Mesendoderm (in vitro differentiated cells): ENCODE measurements around the gene KIF22. TPM values are rescaled to one million over a fixed set of nuclear protein-coding genes. Genes with fewer than 3 reads are reported as not detected.

Source experiments
- DNase-seq: peaks from one replicate; pipeline ENCODE4 v3.0.0; 2013
- H2AK5ac ChIP-seq: 2 replicates; pipeline ENCODE4 v1.6.1; 2013; ENCODE audit warnings: low read length, inconsistent platforms
- H2BK120ac ChIP-seq: 2 replicates; pipeline ENCODE4 v1.6.1; 2013; ENCODE audit warnings: low read depth, mild to moderate bottlenecking, low read length, moderate library complexity, mixed read lengths
- H2BK15ac ChIP-seq: replicated peaks from 2 replicates; pipeline ENCODE4 v1.6.1; 2013; ENCODE audit warnings: low read depth, mild to moderate bottlenecking, moderate library complexity
- H2BK5ac ChIP-seq: 2 replicates; pipeline ENCODE4 v1.6.1; 2013; ENCODE audit warnings: low read length, inconsistent platforms
- H3K18ac ChIP-seq: 2 replicates; pipeline ENCODE4 v1.6.1; 2013; ENCODE audit warnings: mild to moderate bottlenecking, low read length, mixed read lengths
- H3K23ac ChIP-seq: one replicate; pipeline ENCODE4 v1.6.1; 2013; ENCODE audit warnings: low read length
- H3K27ac ChIP-seq: 2 replicates; pipeline ENCODE4 v1.5.1; 2013; ENCODE audit warnings: low read depth, mild to moderate bottlenecking, inconsistent platforms, low read length, moderate library complexity
- H3K27me3 ChIP-seq: 2 replicates; pipeline ENCODE4 v1.6.1; 2013; ENCODE audit warnings: low read length, control low read depth, mild to moderate bottlenecking, inconsistent platforms; ENCODE audit not compliant: insufficient read depth, poor library complexity
- H3K36me3 ChIP-seq: 2 replicates; pipeline ENCODE4 v1.6.1; 2013; ENCODE audit warnings: low read length, inconsistent platforms; ENCODE audit not compliant: control insufficient read depth, insufficient read depth
- H3K4ac ChIP-seq: one replicate; pipeline ENCODE4 v1.6.1; 2013; ENCODE audit warnings: low read depth, mild to moderate bottlenecking, low read length, moderate library complexity
- H3K4me1 ChIP-seq: 2 replicates; pipeline ENCODE4 v1.6.1; 2013; ENCODE audit warnings: low read depth, low read length, inconsistent platforms; ENCODE audit not compliant: control insufficient read depth
- H3K4me2 ChIP-seq: 2 replicates; pipeline ENCODE4 v1.6.1; 2013; ENCODE audit warnings: low read length
- H3K4me3 ChIP-seq: 2 replicates; pipeline ENCODE4 v1.5.1; 2013; ENCODE audit warnings: mild to moderate bottlenecking, low read length
- H3K56ac ChIP-seq: one replicate; pipeline ENCODE4 v1.6.1; 2013; ENCODE audit warnings: low read length
- H3K79me1 ChIP-seq: 2 replicates; pipeline ENCODE4 v1.6.1; 2013; ENCODE audit warnings: low read length, inconsistent platforms
- H3K79me2 ChIP-seq: 2 replicates; pipeline ENCODE4 v1.6.1; 2013; ENCODE audit warnings: mild to moderate bottlenecking, low read length; ENCODE audit not compliant: control insufficient read depth, insufficient read depth
- H3K9ac ChIP-seq: 2 replicates; pipeline ENCODE4 v1.6.1; 2013; ENCODE audit warnings: low read length, inconsistent platforms
- H4K5ac ChIP-seq: one replicate; pipeline ENCODE4 v1.6.1; 2013; ENCODE audit warnings: low read length
- H4K8ac ChIP-seq: one replicate; pipeline ENCODE4 v1.6.1; 2013; ENCODE audit warnings: low read depth, mild to moderate bottlenecking, control low read depth, low read length, moderate library complexity
- WGBS: extraction: QIAGEN DNeasy Blood & Tissue Kit; methylation state at CpG from one replicate; pipeline ENCODE4 v1.1.7; 2013; ENCODE audit warnings: low lambda C conversion rate, missing lambda C conversion rate; ENCODE audit not compliant: insufficient coverage; ENCODE audit errors: extremely low coverage; 5-methylcytosine and 5-hydroxymethylcytosine counted together
- polyA plus RNA-seq, 2 experiments: library from polyadenylated mRNA; stranded (reverse); fragments of 200-250 nt; gene quantifications; one replicate each; pipeline ENCODE4 v1.2.3, GENCODE V29; 2013

KIF22 gene
- polyA plus RNA-seq (2013, experiment 1 of 2): 74.0 TPM
- 75.7 TPM for polyA plus RNA-seq (2013, experiment 2 of 2)

GRCh38 chr16:29790183-29790948, at the start of gene KIF22:
Gene KIF22 (plus strand): TSS chr16:29790751. CDS start chr16:29790760, 9 bp downstream.
- Histone ChIP-seq H2BK15ac (no peak within 1 kb of the TSS), H3K27me3 (no peaks in the 10 kb centered on the region), H3K4ac (peak within 1 kb of the TSS; percentile 91), H4K8ac (no peak within 1 kb of the TSS), H3K27ac (peak within 1 kb of the TSS; percentile 22), H2BK5ac (peak within 1 kb of the TSS; percentile 69), H3K56ac (peak within 1 kb of the TSS; percentile 97), H3K23ac (peak within 1 kb of the TSS; percentile 97), H3K9ac (peak within 1 kb of the TSS; percentile 97), H3K36me3 (peaks cover 2% of the 10 kb centered on the region), H3K79me2 (peaks cover 46% of the 10 kb centered on the region), H3K4me2 (peak within 1 kb of the TSS; percentile 93), H2AK5ac (peak within 1 kb of the TSS; percentile 88), H3K4me1 (peaks cover 12% of the 10 kb centered on the region), H3K4me3 (peak within 1 kb of the TSS; percentile 96), H3K18ac (peak within 1 kb of the TSS; percentile 35), H4K5ac (peak within 1 kb of the TSS; percentile 87), H2BK120ac (no peak within 1 kb of the TSS), H3K79me1 (peaks cover 22% of the 10 kb centered on the region)
- WGBS: no CpG with 5 or more reads among the region's 67 CpGs
- DNase-seq: peak; percentile 99

- WGBS: no CpG with 5 or more reads among the region's 7 CpGs
- Histone ChIP-seq H2AK5ac (no peak overlapping the region), H3K27ac (no peak overlapping the region), H2BK15ac (no peak overlapping the region), H3K4me1 (no peaks in the 10 kb centered on the region), H3K9ac (no peak overlapping the region), H3K79me1 (no peaks in the 10 kb centered on the region), H2BK5ac (no peak overlapping the region), H3K4me3 (no peak overlapping the region), H3K56ac (no peak overlapping the region), H3K36me3 (no peaks in the 10 kb centered on the region), H3K23ac (no peak overlapping the region), H2BK120ac (no peak overlapping the region), H4K5ac (no peak overlapping the region), H3K18ac (no peak overlapping the region), H3K27me3 (no peaks in the 10 kb centered on the region), H3K4ac (no peak overlapping the region), H3K4me2 (no peak overlapping the region), H4K8ac (no peak overlapping the region), H3K79me2 (no peaks in the 10 kb centered on the region)
- DNase-seq: no peak
Observed at GRCh38 chr16:29742683-29743275, 47.8 kb upstream of the KIF22 start.

GRCh38 chr16:29743475-29743826, 47.1 kb upstream of the KIF22 start:
- H3K23ac ChIP-seq: no peak overlapping the region
- no peak overlapping the region for H3K4me3 ChIP-seq
- no peak overlapping the region for H4K8ac ChIP-seq
- H3K4ac ChIP-seq: no peak overlapping the region
- H4K5ac ChIP-seq: no peak overlapping the region
- H3K56ac ChIP-seq: no peak overlapping the region
- no peaks in the 10 kb centered on the region for H3K27me3 ChIP-seq
- no peaks in the 10 kb centered on the region for H3K79me1 ChIP-seq
- no peak overlapping the region for H2AK5ac ChIP-seq
- H3K36me3 ChIP-seq: no peaks in the 10 kb centered on the region
- no peak for DNase-seq
- WGBS: no CpG with 5 or more reads among the region's 5 CpGs
- H2BK5ac ChIP-seq: no peak overlapping the region
- H3K4me1 ChIP-seq: no peaks in the 10 kb centered on the region
- H3K9ac ChIP-seq: no peak overlapping the region
- H3K18ac ChIP-seq: no peak overlapping the region
- H3K27ac ChIP-seq: no peak overlapping the region
- no peaks in the 10 kb centered on the region for H3K79me2 ChIP-seq
- H2BK15ac ChIP-seq: no peak overlapping the region
- H2BK120ac ChIP-seq: no peak overlapping the region
- no peak overlapping the region for H3K4me2 ChIP-seq

- H3K4ac ChIP-seq: no peak overlapping the region
- no peak overlapping the region for H3K27ac ChIP-seq
- H3K79me2 ChIP-seq: no peaks in the 10 kb centered on the region
- H3K18ac ChIP-seq: no peak overlapping the region
- H3K23ac ChIP-seq: no peak overlapping the region
- no peak overlapping the region for H3K4me3 ChIP-seq
- no peak for DNase-seq
- no peak overlapping the region for H2BK120ac ChIP-seq
- H2BK15ac ChIP-seq: no peak overlapping the region
- no peaks in the 10 kb centered on the region for H3K4me1 ChIP-seq
- no peak overlapping the region for H2BK5ac ChIP-seq
- no peaks in the 10 kb centered on the region for H3K27me3 ChIP-seq
- H3K36me3 ChIP-seq: no peaks in the 10 kb centered on the region
- no peak overlapping the region for H3K56ac ChIP-seq
- no peak overlapping the region for H3K4me2 ChIP-seq
- H4K8ac ChIP-seq: no peak overlapping the region
- no peaks in the 10 kb centered on the region for H3K79me1 ChIP-seq
- no peak overlapping the region for H4K5ac ChIP-seq
- H3K9ac ChIP-seq: no peak overlapping the region
- no peak overlapping the region for H2AK5ac ChIP-seq
- no CpG with 5 or more reads among the region's 21 CpGs for WGBS
Observed at GRCh38 chr16:29743827-29744531, 46.6 kb upstream of the KIF22 start.

GRCh38 chr16:29744541-29745101, 45.9 kb upstream of the KIF22 start:
- no peak overlapping the region for H2BK120ac ChIP-seq
- no peak overlapping the region for H3K9ac ChIP-seq
- H4K8ac ChIP-seq: no peak overlapping the region
- H3K18ac ChIP-seq: no peak overlapping the region
- no peak overlapping the region for H3K4me2 ChIP-seq
- no peaks in the 10 kb centered on the region for H3K27me3 ChIP-seq
- no peak overlapping the region for H4K5ac ChIP-seq
- WGBS: no CpG with 5 or more reads among the region's 20 CpGs
- no peaks in the 10 kb centered on the region for H3K79me2 ChIP-seq
- H3K23ac ChIP-seq: no peak overlapping the region
- no peak overlapping the region for H2AK5ac ChIP-seq
- no peak overlapping the region for H2BK15ac ChIP-seq
- no peak overlapping the region for H3K4ac ChIP-seq
- no peaks in the 10 kb centered on the region for H3K4me1 ChIP-seq
- no peak overlapping the region for H2BK5ac ChIP-seq
- no peaks in the 10 kb centered on the region for H3K36me3 ChIP-seq
- no peaks in the 10 kb centered on the region for H3K79me1 ChIP-seq
- no peak overlapping the region for H3K4me3 ChIP-seq
- no peak for DNase-seq
- H3K56ac ChIP-seq: no peak overlapping the region
- no peak overlapping the region for H3K27ac ChIP-seq
